SK-N-SH (cell line): ENCODE measurements around the gene SUMF1. TPM values are rescaled to one million over a fixed set of nuclear protein-coding genes. Genes with fewer than 3 reads are reported as not detected.

ENCODE experiments used
- CTCF ChIA-PET: fragments of 300-600, 350-600 bp; formaldehyde crosslinking; extraction: SDS; loops from one replicate; lab custom pipeline; 2021; lab: Yijun Ruan, JAX
- POLR2A ChIA-PET: fragments of 350-600 bp; sonication (Branson Sonifier 250); formaldehyde crosslinking; extraction: SDS; loops from one replicate; lab custom pipeline; 2020; ENCODE audit warnings: antibody characterized with exemption, inconsistent platforms; lab: Yijun Ruan, JAX
- DNase-seq: peaks from one replicate; pipeline ENCODE4 v3.0.0; 2012
- H2AFZ ChIP-seq: fragments of 200-600 bp; sonication (generic); 2 replicates; pipeline ENCODE4 v1.8.1; 2016; ENCODE audit warnings: antibody characterized with exemption, mild to moderate bottlenecking, low read depth
- H3F3A ChIP-seq: fragments of 200-600 bp; sonication (generic); replicated peaks from 2 replicates; pipeline ENCODE3; 2016; ENCODE audit warnings: antibody characterized with exemption, mild to moderate bottlenecking; ENCODE audit not compliant: insufficient read depth
- H3K27ac ChIP-seq, 2 experiments: fragments of 200-500 bp in 1 of 2; fragments of 200-600 bp in 1 of 2; sonication (Bioruptor generic) in 1 of 2; sonication (generic), shearing (Covaris generic) in 1 of 2; 2 replicates each; pipeline versions ENCODE4 v1.5.1 to v1.6.1; 2014 to 2016; ENCODE audit warnings: low read depth in 2 of 2, inconsistent platforms in 1 of 2, low read length in 1 of 2, mild to moderate bottlenecking in 1 of 2, mixed read lengths in 1 of 2
- H3K27me3 ChIP-seq: fragments of 200-600 bp; sonication (generic), shearing (Covaris generic); 2 replicates; pipeline ENCODE4 v1.6.1; 2016; ENCODE audit warnings: mixed run types; ENCODE audit not compliant: insufficient read depth
- H3K36me3 ChIP-seq, 2 experiments: fragments of 200-500 bp in 1 of 2; fragments of 200-600 bp in 1 of 2; sonication (Bioruptor generic) in 1 of 2; sonication (generic) in 1 of 2; replicated peaks in 1 of 2; 2 replicates each; pipeline versions ENCODE3 to v1.5.1; 2014 to 2016; ENCODE audit warnings: low read length in 1 of 2, mild to moderate bottlenecking in 1 of 2; ENCODE audit not compliant: insufficient read depth in 2 of 2, control insufficient read depth in 1 of 2
- H3K4me1 ChIP-seq, 2 experiments: fragments of 200-500 bp in 1 of 2; fragments of 200-600 bp in 1 of 2; sonication (Bioruptor generic) in 1 of 2; sonication (generic), shearing (Covaris generic) in 1 of 2; 2 replicates each; pipeline versions ENCODE4 v1.5.1 to v1.6.1; 2014 to 2016; ENCODE audit warnings: low read depth in 1 of 2, low read length in 1 of 2, mixed run types in 1 of 2; ENCODE audit not compliant: insufficient read depth in 2 of 2, control insufficient read depth in 1 of 2
- H3K4me2 ChIP-seq: fragments of 200-600 bp; sonication (generic), shearing (Covaris generic); 2 replicates; pipeline ENCODE4 v1.6.1; 2017; ENCODE audit warnings: mixed run types
- H3K4me3 ChIP-seq, 2 experiments: fragments of 200-500 bp in 1 of 2; fragments of 200-600 bp in 1 of 2; sonication (Bioruptor generic) in 1 of 2; sonication (generic), shearing (Covaris generic) in 1 of 2; 2 replicates each; pipeline versions ENCODE4 v1.5.1 to v1.8.1; 2014 to 2016; ENCODE audit warnings: low read depth in 2 of 2, inconsistent platforms in 1 of 2, low read length in 1 of 2, mild to moderate bottlenecking in 1 of 2, mixed read lengths in 1 of 2, moderate library complexity in 1 of 2
- H3K79me2 ChIP-seq: fragments of 200-600 bp; sonication (generic); 2 replicates; pipeline ENCODE4 v1.8.1; 2017; ENCODE audit warnings: mild to moderate bottlenecking; ENCODE audit not compliant: insufficient read depth
- H3K9ac ChIP-seq: fragments of 200-600 bp; sonication (generic); 2 replicates; pipeline ENCODE4 v1.6.1; 2017; ENCODE audit warnings: mixed run types
- H3K9me2 ChIP-seq: fragments of 200-600 bp; sonication (generic); 2 replicates; pipeline ENCODE4 v1.6.1; 2017; ENCODE audit warnings: mixed run types
- H3K9me3 ChIP-seq: fragments of 200-600 bp; sonication (generic); 2 replicates; pipeline ENCODE4 v1.6.1; 2017; ENCODE audit warnings: mixed run types, mild to moderate bottlenecking, moderate library complexity
- H4K20me1 ChIP-seq: fragments of 200-600 bp; sonication (generic); 2 replicates; pipeline ENCODE4 v1.6.1; 2017; ENCODE audit warnings: mild to moderate bottlenecking, mixed run types; ENCODE audit not compliant: insufficient read depth
- CHD2 ChIP-seq: fragments of 150-350 bp; IDR thresholded peaks from 2 replicates; pipeline ENCODE4 v1.6.1; 2018; ENCODE audit warnings: low read length; ENCODE audit not compliant: partially characterized antibody
- FOXM1 ChIP-seq: IDR thresholded peaks from 2 replicates; pipeline ENCODE4 v1.4.0; 2012; ENCODE audit warnings: low read depth, mild to moderate bottlenecking
- GATA2 ChIP-seq: sonication (generic); formaldehyde crosslinking; IDR thresholded peaks from 2 replicates; pipeline ENCODE4 v1.5.0; 2020; ENCODE audit warnings: mild to moderate bottlenecking, missing genetic modification reagents
- MAX ChIP-seq: IDR thresholded peaks from 2 replicates; pipeline ENCODE4 v1.4.0; 2012; ENCODE audit warnings: low read depth
- MEF2A ChIP-seq: IDR thresholded peaks from 2 replicates; pipeline ENCODE4 v1.4.0; 2012; ENCODE audit warnings: low read depth, borderline replicate concordance
- MXI1 ChIP-seq: IDR thresholded peaks from 2 replicates; pipeline ENCODE4 v1.6.1; 2012; ENCODE audit warnings: mild to moderate bottlenecking, low read depth, low read length, improper control_type of control experiment
- PBX3 ChIP-seq: IDR thresholded peaks from 2 replicates; pipeline ENCODE4; 2012
- REST ChIP-seq: IDR thresholded peaks from 2 replicates; pipeline ENCODE4 v1.6.1; 2012; ENCODE audit warnings: mild to moderate bottlenecking, low read depth, low read length, moderate library complexity
- RFX5 ChIP-seq: IDR thresholded peaks from 2 replicates; pipeline ENCODE4 v1.6.1; 2012; ENCODE audit warnings: mild to moderate bottlenecking, improper control_type of control experiment, low read length
- TAF1 ChIP-seq: IDR thresholded peaks from 2 replicates; pipeline ENCODE4 v1.6.1; 2012; ENCODE audit warnings: low read depth, mild to moderate bottlenecking, low read length, moderate library complexity, borderline replicate concordance
- TEAD4 ChIP-seq: IDR thresholded peaks from 2 replicates; pipeline ENCODE4 v1.4.0; 2012; ENCODE audit warnings: mild to moderate bottlenecking, borderline replicate concordance; ENCODE audit not compliant: insufficient read depth
- USF1 ChIP-seq: IDR thresholded peaks from 2 replicates; pipeline ENCODE4 v1.4.0; 2012; ENCODE audit warnings: low read depth, borderline replicate concordance
- USF2 ChIP-seq: fragments of 150-350 bp; IDR thresholded peaks from 2 replicates; pipeline ENCODE4 v1.6.1; 2017; ENCODE audit warnings: antibody characterized with exemption, low read length, low read depth, borderline replicate concordance
- ZBTB33 ChIP-seq: IDR thresholded peaks from 2 replicates; pipeline ENCODE4 v1.4.0; 2012; ENCODE audit warnings: low read depth, borderline replicate concordance
- WGBS: methylation state at CpG from one replicate; pipeline ENCODE4 v1.1.6; 2017; ENCODE audit warnings: low lambda C conversion rate; 5-methylcytosine and 5-hydroxymethylcytosine counted together
- polyA plus RNA-seq, 3 experiments: library from polyadenylated mRNA; depleted of rRNA; stranded (reverse); fragments of >200 nt; gene quantifications; 2 replicates each; pipeline ENCODE4 v1.2.3, GENCODE V29; 2012

SUMF1 gene
- polyA plus RNA-seq, 1 of the 3 experiments (the other 2 are of a cell fraction), result 56.9 TPM

GRCh38 chr3:4440951-4441350, 26.1 kb downstream of the SUMF1 start:
- Histone ChIP-seq H3K27me3 (no peaks in the 10 kb centered on the region), H3K27ac (no peak overlapping the region), H3K9me2 (no peaks in the 10 kb centered on the region), H3K36me3 (peaks cover 5% of the 10 kb centered on the region in 2 experiments), H4K20me1 (no peaks in the 10 kb centered on the region), H3K4me1 (peaks cover 0 to 5% of the 10 kb centered on the region in 2 experiments; a peak in 1 of 4 replicates), H3F3A (no peaks in the 10 kb centered on the region), H3K9ac (no peak overlapping the region), H2AFZ (no peak overlapping the region), H3K79me2 (no peaks in the 10 kb centered on the region), H3K4me2 (no peak overlapping the region), H3K9me3 (no peaks in the 10 kb centered on the region), H3K4me3 (no peak overlapping the region)
- 98% methylated on average over 6 of the region's 6 CpGs for WGBS
- TF ChIP-seq GATA2 (CRISPR knock-in tag), result no peak
- TF ChIP-seq CHD2, result no peak
- TF ChIP-seq REST, result no peak
- TF ChIP-seq FOXM1, result no peak
- TF ChIP-seq ZBTB33, result no peak
- no peak for TF ChIP-seq USF2
- no peak for TF ChIP-seq USF1
- no peak for TF ChIP-seq MXI1
- no peak for TF ChIP-seq TAF1
- no peak for TF ChIP-seq PBX3
- no peak for TF ChIP-seq RFX5
- no peak for TF ChIP-seq MAX
- TF ChIP-seq TEAD4, result no peak
- no peak for TF ChIP-seq MEF2A
- ChIA-PET POLR2A (no interaction called here), CTCF (no interaction called here)
- no peak for DNase-seq
